ENCODE data around the gene KRT40.

The KRT40 gene

GRCh38 chr17:40995116-40995515 lies 11.0 kb upstream of the KRT40 start:
- DNase-seq, result no peak

- DNase-seq, result no peak
Measured at GRCh38 chr17:40993839-40994238, 9.7 kb upstream of the KRT40 start, which contains the start of gene KRTAP3-3. TSS of gene KRTAP3-3 (minus strand) at chr17:40994164. CDS start at chr17:40994097, 67 bp downstream.

GRCh38 chr17:40993084-40993483 lies 9.0 kb upstream of the KRT40 start:
- no peak for DNase-seq

- no peak for DNase-seq
Measured at GRCh38 chr17:40992666-40993065, 8.5 kb upstream of the KRT40 start.

- DNase-seq, result no peak
Measured at GRCh38 chr17:40986920-40987319, 2.8 kb upstream of the KRT40 start.

- no peak for DNase-seq
Measured at GRCh38 chr17:40981115-40981514, 3.0 kb downstream of the KRT40 start.

- no peak for DNase-seq
Measured at GRCh38 chr17:40980596-40980995, 3.5 kb downstream of the KRT40 start.

GRCh38 chr17:40980117-40980516 lies 4.0 kb downstream of the KRT40 start:
- DNase-seq, result no peak

GRCh38 chr17:40978575-40979151 lies 5.5 kb downstream of the KRT40 start:
- DNase-seq, result no peak

GRCh38 chr17:40975516-40975915 lies 8.6 kb downstream of the KRT40 start:
- DNase-seq, result no peak

GRCh38 chr17:40974366-40974765 lies 9.8 kb downstream of the KRT40 start:
- DNase-seq, result no peak

- DNase-seq, result no peak
Measured at GRCh38 chr17:40967582-40967981, 16.5 kb downstream of the KRT40 start.

- no peak for DNase-seq
Measured at GRCh38 chr17:40966848-40967247, 17.3 kb downstream of the KRT40 start, which contains the start of gene KRT39. TSS of gene KRT39 (minus strand) at chr17:40966948. CDS start at chr17:40966856, 92 bp downstream.

GRCh38 chr17:40963838-40964237 lies 20.3 kb downstream of the KRT40 start:
- DNase-seq, result no peak

- no peak for DNase-seq
Measured at GRCh38 chr17:40962059-40962561, 22.0 kb downstream of the KRT40 start.

GRCh38 chr17:40961591-40961990 lies 22.5 kb downstream of the KRT40 start:
- no peak for DNase-seq

- no peak for DNase-seq
Measured at GRCh38 chr17:40960144-40960543, 24.0 kb downstream of the KRT40 start.

GRCh38 chr17:40958086-40958953 lies 25.8 kb downstream of the KRT40 start:
- no peak for DNase-seq

GRCh38 chr17:40956401-40957254 lies 27.5 kb downstream of the KRT40 start:
- DNase-seq, result no peak

GRCh38 chr17:40953881-40954280 lies 30.2 kb downstream of the KRT40 start:
- DNase-seq, result no peak

- no peak for DNase-seq
Measured at GRCh38 chr17:40952661-40953060, 31.5 kb downstream of the KRT40 start.

GRCh38 chr17:40952154-40952553 lies 32.0 kb downstream of the KRT40 start:
- no peak for DNase-seq

GRCh38 chr17:40951011-40951622 lies 33.0 kb downstream of the KRT40 start:
- DNase-seq, result no peak
